ENCODE data around the gene IQGAP2.
"Not testable (repeated sequence)": the region's sequence is repeated elsewhere in the genome, so short reads cannot be mapped to it uniquely, and the experiment has no call there.

The IQGAP2 gene

DNA sequence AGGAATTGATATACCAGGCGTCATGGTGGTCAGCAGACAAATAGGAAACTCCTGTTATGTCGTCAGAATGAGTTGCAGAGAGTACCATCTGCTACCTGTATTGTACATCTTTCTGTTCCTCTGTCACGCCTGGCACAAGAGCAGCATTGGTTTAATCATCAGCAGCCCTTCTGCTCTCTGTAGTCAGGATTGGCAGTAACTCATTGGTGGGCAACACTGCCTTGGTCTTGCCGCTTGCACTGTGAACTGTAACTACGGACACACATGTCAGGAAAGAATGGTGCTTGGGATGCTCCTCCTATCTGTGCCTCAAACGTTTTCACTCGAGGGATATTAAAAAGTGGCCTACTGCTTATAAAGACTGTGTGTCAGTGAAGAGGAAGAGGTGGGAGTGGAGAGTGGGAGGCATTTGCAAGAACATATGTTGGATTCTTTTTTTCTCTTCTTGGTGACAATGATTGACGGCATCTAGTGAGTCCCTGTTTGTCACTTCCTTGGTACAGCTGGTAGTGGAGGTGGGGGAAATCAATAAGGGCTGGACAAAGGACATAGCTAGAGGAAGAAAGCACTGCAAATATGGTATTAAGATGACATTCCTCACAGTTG, 143.5 kb downstream of the IQGAP2 start:
- no peak for DNase-seq

- no peak for DNase-seq
These were observed 144.3 kb downstream of the IQGAP2 start for GRCh38 chr5:76547242-76547890.

- DNase-seq, result no peak
These were observed 144.9 kb downstream of the IQGAP2 start for GRCh38 chr5:76547891-76548524.

- DNase-seq, result no peak
These were observed 145.6 kb downstream of the IQGAP2 start for GRCh38 chr5:76548525-76549229.

GRCh38 chr5:76550881-76551280, 147.8 kb downstream of the IQGAP2 start:
- DNase-seq, result not testable (repeated sequence)

- DNase-seq, result no peak
These were observed 149.5 kb downstream of the IQGAP2 start for GRCh38 chr5:76552546-76552945.

GRCh38 chr5:76553251-76553650, 150.2 kb downstream of the IQGAP2 start:
- no peak for DNase-seq

GRCh38 chr5:76555114-76555513, 152.0 kb downstream of the IQGAP2 start:
- no peak for DNase-seq

DNA sequence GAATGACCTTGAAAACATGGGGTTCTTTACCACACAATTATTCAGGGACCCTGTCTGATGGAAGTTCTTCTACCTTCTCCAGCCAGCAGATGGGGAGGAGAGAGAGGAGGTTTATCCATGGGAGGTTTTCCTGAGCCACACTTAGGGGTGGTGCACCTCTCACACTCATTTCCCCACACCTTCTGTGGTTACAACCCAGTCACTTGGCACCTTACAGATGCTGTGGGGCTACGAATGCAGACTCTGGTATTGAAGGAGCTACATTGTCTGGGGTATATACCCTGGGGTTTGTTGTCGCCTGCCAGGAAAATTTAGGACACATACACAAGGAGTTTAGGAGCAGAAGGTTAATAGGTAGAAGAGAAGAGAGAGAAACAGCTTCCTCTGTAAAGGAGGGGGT, 152.6 kb downstream of the IQGAP2 start:
- DNase-seq, result no peak

- DNase-seq, result no peak
These were observed 153.6 kb downstream of the IQGAP2 start for GRCh38 chr5:76556511-76557221.

DNA sequence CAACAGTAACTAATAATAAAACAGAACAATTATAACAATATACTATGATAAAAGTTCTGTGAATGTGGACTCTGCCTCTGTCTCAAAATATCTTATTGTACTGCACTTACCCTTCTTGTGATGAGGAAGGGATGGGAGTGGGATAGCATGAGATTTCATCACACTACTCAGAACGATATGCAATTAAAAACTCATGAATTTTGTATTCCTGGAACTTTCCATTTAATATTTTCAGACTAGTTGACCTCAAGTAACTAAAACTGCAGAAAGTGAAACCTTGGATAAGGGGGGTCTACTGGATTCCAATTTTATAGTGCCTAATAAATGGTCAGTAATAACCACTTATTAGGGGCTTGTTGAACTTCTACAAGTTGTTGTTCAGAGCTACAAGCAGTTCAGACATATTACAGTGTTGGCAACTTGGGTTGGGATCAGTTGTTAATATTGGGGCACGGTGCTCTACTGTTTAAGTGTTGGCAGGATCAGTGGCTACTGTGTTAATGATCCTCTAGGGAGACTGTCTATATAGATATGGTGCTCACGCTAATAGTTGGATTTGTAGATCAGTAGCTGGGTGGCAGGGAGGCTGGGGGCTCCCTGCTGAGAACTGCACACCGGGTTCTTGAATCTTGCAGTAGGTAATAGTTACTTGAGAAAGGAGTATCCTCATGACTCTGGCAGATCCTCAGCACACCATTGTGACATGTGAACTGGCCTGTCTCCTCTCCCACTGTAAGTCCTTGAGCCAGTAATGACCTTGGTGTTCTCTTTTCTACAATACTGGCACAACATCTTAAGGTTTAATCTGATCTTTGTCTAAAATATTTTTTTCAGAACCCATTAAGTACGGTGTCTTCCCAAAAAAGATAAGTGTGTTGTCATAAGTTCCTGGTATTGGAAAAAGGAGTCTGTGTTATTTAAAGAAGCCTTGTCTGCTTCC, 158.1 kb downstream of the IQGAP2 start:
- DNase-seq, result no peak

DNA sequence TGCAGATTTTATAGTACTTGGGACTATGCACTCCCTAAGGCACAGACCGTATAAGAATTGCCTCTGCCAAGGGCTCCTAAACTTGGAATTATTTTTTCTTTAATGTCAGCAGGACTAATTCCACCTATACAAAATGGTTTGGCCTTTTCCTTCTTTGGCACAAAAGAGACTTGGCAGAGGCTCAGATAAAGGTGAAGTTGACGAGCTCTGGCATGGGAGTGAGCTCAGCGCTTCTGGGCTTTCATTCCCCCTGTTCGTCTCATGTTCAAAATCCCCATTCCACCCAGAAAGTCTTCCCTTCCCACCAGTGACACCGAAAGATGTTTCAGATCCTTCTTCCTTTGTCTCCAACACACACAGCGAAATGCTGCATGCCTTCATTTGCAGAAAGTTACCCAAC, 158.9 kb downstream of the IQGAP2 start:
- DNase-seq, result no peak

GRCh38 chr5:76565009-76565408, 161.9 kb downstream of the IQGAP2 start:
- no peak for DNase-seq

- DNase-seq, result no peak
These were observed 167.1 kb downstream of the IQGAP2 start for GRCh38 chr5:76570153-76570552.

DNA sequence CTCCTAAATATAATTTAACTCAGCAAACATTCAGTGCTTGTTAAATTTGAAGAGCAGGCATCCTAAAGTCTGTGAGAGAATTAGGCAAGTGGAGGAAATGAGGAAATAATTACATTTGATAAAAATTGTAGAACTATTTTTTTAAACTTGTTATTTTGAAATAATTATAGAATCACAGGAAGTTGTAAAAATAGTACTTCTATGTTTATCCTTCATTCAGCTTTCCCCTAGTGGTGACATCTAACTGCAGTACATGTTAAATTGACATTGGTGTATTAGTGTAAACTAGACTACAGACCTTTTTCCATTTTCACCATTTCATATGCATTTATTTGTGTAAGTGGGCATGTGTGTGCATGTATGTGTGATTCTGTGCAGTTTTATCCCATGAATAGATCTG, 168.5 kb downstream of the IQGAP2 start:
- DNase-seq, result no peak

- DNase-seq, result no peak
These were observed 173.4 kb downstream of the IQGAP2 start for GRCh38 chr5:76576450-76576849.

GRCh38 chr5:76576996-76577395, 173.9 kb downstream of the IQGAP2 start:
- no peak for DNase-seq

GRCh38 chr5:76579166-76579937, 176.3 kb downstream of the IQGAP2 start:
- no peak for DNase-seq

- no peak for DNase-seq
These were observed 177.9 kb downstream of the IQGAP2 start for GRCh38 chr5:76580981-76581380.

- no peak for DNase-seq
These were observed 179.4 kb downstream of the IQGAP2 start for GRCh38 chr5:76582230-76583162.
